K562 (cell line): Measurements from ENCODE around the gene ALDH1A3. TPM values are rescaled to one million over a fixed set of nuclear protein-coding genes. Genes with fewer than 3 reads are reported as not detected.

Experiments
- ARID1B ChIP-seq: fragments of 450-650 bp; IDR thresholded peaks from 2 replicates; pipeline ENCODE4 v1.6.1; 2016; ENCODE audit warnings: antibody characterized with exemption, mild to moderate bottlenecking, inconsistent platforms
- ESRRB ChIP-seq: fragments of 250-450 bp; sonication (Bioruptor Pico); IDR thresholded peaks from 2 replicates; pipeline ENCODE4 v1.5.0; 2020; ENCODE audit warnings: mild to moderate bottlenecking, moderate library complexity, borderline replicate concordance
- FOXJ2 ChIP-seq: fragments of 200-800 bp; sonication (Bioruptor generic); IDR thresholded peaks from 2 replicates; pipeline ENCODE4 v1.6.1; 2016; ENCODE audit warnings: missing genetic modification characterization, missing compliant biosample characterization
- GABPA ChIP-seq: fragments of 200-800 bp; sonication (Bioruptor generic); conservative IDR thresholded peaks from 2 replicates; pipeline ENCODE4 v1.6.1; 2016; ENCODE audit warnings: low read depth, missing genetic modification characterization, missing compliant biosample characterization
- HNRNPL ChIP-seq: fragments of 200-400 bp; formaldehyde crosslinking; IDR thresholded peaks from 2 replicates; pipeline ENCODE4 v1.6.1; 2017; ENCODE audit warnings: low read depth, mild to moderate bottlenecking, low read length
- PKNOX1 ChIP-seq: fragments of 450-650 bp; IDR thresholded peaks from 2 replicates; pipeline ENCODE4 v1.6.1; 2016
- POLR2H ChIP-seq: IDR thresholded peaks from 2 replicates; pipeline ENCODE4 v1.6.1; 2016; ENCODE audit warnings: missing genetic modification characterization, low read depth, mild to moderate bottlenecking, control low read depth, missing compliant biosample characterization, moderate library complexity
- POLR3G ChIP-seq: IDR thresholded peaks from 2 replicates; pipeline ENCODE4 v1.6.1; 2011; ENCODE audit not compliant: insufficient read length, insufficient replicate concordance; ENCODE audit errors: extremely low read depth
- PTTG1 ChIP-seq: fragments of 450-650 bp; IDR thresholded peaks from 2 replicates; pipeline ENCODE4 v1.6.1; 2016; ENCODE audit warnings: low read depth, mild to moderate bottlenecking, missing genetic modification characterization, missing compliant biosample characterization
- RBBP5 ChIP-seq: fragments of 200-600 bp; sonication (generic); IDR thresholded peaks from 2 replicates; pipeline ENCODE4 v1.6.1; 2012; ENCODE audit warnings: borderline replicate concordance, mild to moderate bottlenecking, low read length, control low read depth, inconsistent platforms; ENCODE audit not compliant: insufficient read depth, poor library complexity, severe bottlenecking
- RNF2 ChIP-seq: sonication (generic); IDR thresholded peaks from 2 replicates; pipeline ENCODE4 v1.6.1; 2016
- TAL1 ChIP-seq: fragments of 450-650 bp; IDR thresholded peaks from 2 replicates; pipeline ENCODE4 v1.6.1; 2016; ENCODE audit warnings: mild to moderate bottlenecking
- ZBTB7A ChIP-seq: IDR thresholded peaks from 2 replicates; pipeline ENCODE4 v1.6.1; 2011; ENCODE audit warnings: low read depth, mild to moderate bottlenecking, low read length, moderate library complexity, borderline replicate concordance; ENCODE audit not compliant: control insufficient read depth
- ZEB2 ChIP-seq: fragments of 450-650 bp; IDR thresholded peaks from 2 replicates; pipeline ENCODE4 v1.6.1; 2016
- ZNF23 ChIP-seq: fragments of 250-450 bp; sonication (Bioruptor Pico); IDR thresholded peaks from 2 replicates; pipeline ENCODE4 v1.4.0; 2020; ENCODE audit warnings: mild to moderate bottlenecking
- ZNF263 ChIP-seq: sonication (generic); formaldehyde crosslinking; IDR thresholded peaks from 2 replicates; pipeline ENCODE4 v1.8.0; 2022; ENCODE audit warnings: mild to moderate bottlenecking, missing genetic modification reagents, borderline replicate concordance
- ZNF407 ChIP-seq: fragments of 450-650 bp; IDR thresholded peaks from 2 replicates; pipeline ENCODE4 v1.6.1; 2016; ENCODE audit warnings: low read depth
- ZNF583 ChIP-seq: fragments of 250-450 bp; sonication (Bioruptor Pico); IDR thresholded peaks from 2 replicates; pipeline ENCODE4 v1.4.0; 2020
- polyA plus RNA-seq, 8 experiments: library from polyadenylated mRNA; depleted of rRNA in 4 of 8; stranded (reverse) in 5 of 8; unstranded in 3 of 8; fragments of >200 nt; fragmentation: Nextera tagmentation in 2 of 8; fragmentation: Illumina TruSeq in 1 of 8; extraction: Ambion mirVana in 2 of 8; extraction: Trizol in 1 of 8; gene quantifications; 2 replicates each; pipeline versions ENCODE4 v1.2.1 to v1.2.3, GENCODE V29; 2011 to 2014; ENCODE audit warnings: inconsistent platforms in 1 of 8, missing spikeins in 1 of 8
- total RNA-seq, 7 experiments: library from RNA; depleted of rRNA in 6 of 7; stranded (reverse); fragments of >200 nt in 6 of 7; fragmentation: Illumina TruSeq in 2 of 7; extraction: Trizol in 2 of 7; gene quantifications; 2 replicates each; pipeline versions ENCODE4 v1.2.1 to v1.2.3, GENCODE V29; 2011 to 2021; ENCODE audit warnings: low replicate concordance in 1 of 7

The ALDH1A3 gene
- total and polyA plus RNA-seq, 9 of the 15 experiments (the other 6 are each of a cell fraction or from before 2014, with no cell fraction given) = 0.38 TPM; not detected in 8

GRCh38 chr15:100842756-100843730 is 36.6 kb upstream of the ALDH1A3 start (continued):
- no peak for TF ChIP-seq RBBP5
- TF ChIP-seq POLR3G = no peak
- 0 out of 2 replicates have a peak, but pooled peaks have one; percentile 13 for TF ChIP-seq GABPA
- TF ChIP-seq ZNF263 (CRISPR knock-in tag) = no peak
- TF ChIP-seq RNF2 = no peak
- no peak for TF ChIP-seq HNRNPL
- no peak for TF ChIP-seq ZNF583
- peak; percentile 61 for TF ChIP-seq TAL1
- 0 out of 2 replicates have a peak, but pooled peaks have one; percentile 49 for TF ChIP-seq FOXJ2 (tag)
- TF ChIP-seq ESRRB (CRISPR knock-in tag) = no peak
- no peak for TF ChIP-seq ZNF407
- TF ChIP-seq PTTG1 (tag) = no peak
- TF ChIP-seq ZEB2 = peak; percentile 86; the same call in 1 of the 2 replicates
- TF ChIP-seq ZBTB7A = no peak
- peak; percentile 43; the same call in 1 of the 2 replicates for TF ChIP-seq ARID1B
- TF ChIP-seq POLR2H (tag) = 0 out of 2 replicates have a peak, but pooled peaks have one; percentile 21
- TF ChIP-seq PKNOX1 = peak; percentile 83
- no peak for TF ChIP-seq ZNF23 (CRISPR knock-in tag)
